ENCODE results near the gene TDRD3.

TDRD3 gene

GRCh38 chr13:60426075-60426474 lies 29.1 kb downstream of the TDRD3 start:
- DNase-seq (ENCODE audit: low read depth in 2 of 2), result no peak
- no peak overlapping the region for H3K4me3 ChIP-seq (replicated peaks in 1 of 2; ENCODE audit: low read depth in 2 of 2, low read length in 2 of 2)
- TF ChIP-seq CTCF (IDR thresholded peaks at IDR 0.05; ENCODE audit: low read depth, low read length), result no peak

- TF ChIP-seq CTCF (IDR thresholded peaks at IDR 0.05; ENCODE audit: low read depth, low read length), result no peak
- DNase-seq (ENCODE audit: low read depth in 2 of 2), result no peak
These were observed 30.3 kb downstream of the TDRD3 start for GRCh38 chr13:60427285-60427684.

GRCh38 chr13:60431108-60431700 lies 34.2 kb downstream of the TDRD3 start:
- H3K4me3 ChIP-seq (replicated peaks in 1 of 2; ENCODE audit: low read depth in 2 of 2, low read length in 2 of 2), result no peak overlapping the region
- DNase-seq (ENCODE audit: low read depth in 2 of 2), result peak; percentile 78 to 81

More at GRCh38 chr13:60427285-60427684, 30.3 kb downstream of the TDRD3 start:
- no peak overlapping the region for H3K4me3 ChIP-seq (replicated peaks in 1 of 2; ENCODE audit: low read depth in 2 of 2, low read length in 2 of 2)

GRCh38 chr13:60433505-60433904 lies 36.5 kb downstream of the TDRD3 start:
- DNase-seq (ENCODE audit: low read depth in 2 of 2), result no peak
- no peak overlapping the region for H3K4me3 ChIP-seq (replicated peaks in 1 of 2; ENCODE audit: low read depth in 2 of 2, low read length in 2 of 2)
- no peak for TF ChIP-seq CTCF (IDR thresholded peaks at IDR 0.05; ENCODE audit: low read depth, low read length)

More at GRCh38 chr13:60431108-60431700, 34.2 kb downstream of the TDRD3 start:
- peak; percentile 88 for TF ChIP-seq CTCF (IDR thresholded peaks at IDR 0.05; ENCODE audit: low read depth, low read length)

- no peak for TF ChIP-seq CTCF (IDR thresholded peaks at IDR 0.05; ENCODE audit: low read depth, low read length)
- no peak for DNase-seq (ENCODE audit: low read depth in 2 of 2)
- no peak overlapping the region for H3K4me3 ChIP-seq (replicated peaks in 1 of 2; ENCODE audit: low read depth in 2 of 2, low read length in 2 of 2)
These were observed 38.8 kb downstream of the TDRD3 start for GRCh38 chr13:60435762-60436374.

GRCh38 chr13:60439201-60439600 lies 42.2 kb downstream of the TDRD3 start:
- no peak for TF ChIP-seq CTCF (IDR thresholded peaks at IDR 0.05; ENCODE audit: low read depth, low read length)
- no peak overlapping the region for H3K4me3 ChIP-seq (replicated peaks in 1 of 2; ENCODE audit: low read depth in 2 of 2, low read length in 2 of 2)
- no peak for DNase-seq (ENCODE audit: low read depth in 2 of 2)

Data from cardiac fibroblast (primary cell).